NCI-H2107 treated with DMSO at 0.1 percent for 48 hours (cell line): ENCODE results near the gene STRN4.

Source experiments
- DNase-seq: peaks from one replicate; lab custom pipeline; 2025; ENCODE audit not compliant: unreplicated experiment; lab: John Stamatoyannopoulos, UW

The STRN4 gene

GRCh38 chr19:46726551-46726950 lies 19.7 kb downstream of the STRN4 start:
- no peak for DNase-seq

- DNase-seq = no peak
Observed at GRCh38 chr19:46725859-46726393, 20.3 kb downstream of the STRN4 start.

GRCh38 chr19:46725036-46725820 lies 21.0 kb downstream of the STRN4 start:
- no peak for DNase-seq

GRCh38 chr19:46724468-46724867 lies 21.8 kb downstream of the STRN4 start:
- DNase-seq = no peak

- DNase-seq = no peak
Observed at GRCh38 chr19:46723471-46723870, 22.8 kb downstream of the STRN4 start.

- no peak for DNase-seq
Observed at GRCh38 chr19:46723023-46723461, 23.2 kb downstream of the STRN4 start.

- DNase-seq = no peak
Observed at GRCh38 chr19:46722421-46723022, 23.7 kb downstream of the STRN4 start.

GRCh38 chr19:46722004-46722380 lies 24.3 kb downstream of the STRN4 start:
- DNase-seq = no peak

- DNase-seq = no peak
Observed at GRCh38 chr19:46721269-46722003, 24.8 kb downstream of the STRN4 start.

GRCh38 chr19:46720503-46721239 lies 25.6 kb downstream of the STRN4 start:
- DNase-seq = no peak

GRCh38 chr19:46719629-46720502 lies 26.4 kb downstream of the STRN4 start:
- no peak for DNase-seq

GRCh38 chr19:46718934-46719622 lies 27.2 kb downstream of the STRN4 start:
- no peak for DNase-seq

GRCh38 chr19:46718157-46718933 lies 27.9 kb downstream of the STRN4 start:
- DNase-seq = no peak

- no peak for DNase-seq
Observed at GRCh38 chr19:46717716-46718143, 28.5 kb downstream of the STRN4 start.

GRCh38 chr19:46717034-46717715 lies 29.1 kb downstream of the STRN4 start, which contains the start of gene PRKD2:
Gene PRKD2 (minus strand): TSS chr19:46717114. CDS start chr19:46716370, 744 bp downstream.
- peak; percentile 22 for DNase-seq

GRCh38 chr19:46716672-46717033 lies 29.6 kb downstream of the STRN4 start:
- DNase-seq = no peak

GRCh38 chr19:46715975-46716671 lies 30.1 kb downstream of the STRN4 start:
- no peak for DNase-seq

GRCh38 chr19:46715620-46715974 lies 30.7 kb downstream of the STRN4 start:
- DNase-seq = no peak
